HG02943 (cell line): ENCODE measurements around the gene SLC45A3.
"Not testable (repeated sequence)": the region's sequence is repeated elsewhere in the genome, so short reads cannot be mapped to it uniquely, and the experiment has no call there.

Source experiments
- ATAC-seq: cut with Tn5 transposase; IDR thresholded peaks from one replicate; pipeline ENCODE4 v1.9.1; 2021; ENCODE audit warnings: mild to moderate bottlenecking, low read depth, moderate library complexity; ENCODE audit not compliant: unreplicated experiment

Gene SLC45A3, protein sequence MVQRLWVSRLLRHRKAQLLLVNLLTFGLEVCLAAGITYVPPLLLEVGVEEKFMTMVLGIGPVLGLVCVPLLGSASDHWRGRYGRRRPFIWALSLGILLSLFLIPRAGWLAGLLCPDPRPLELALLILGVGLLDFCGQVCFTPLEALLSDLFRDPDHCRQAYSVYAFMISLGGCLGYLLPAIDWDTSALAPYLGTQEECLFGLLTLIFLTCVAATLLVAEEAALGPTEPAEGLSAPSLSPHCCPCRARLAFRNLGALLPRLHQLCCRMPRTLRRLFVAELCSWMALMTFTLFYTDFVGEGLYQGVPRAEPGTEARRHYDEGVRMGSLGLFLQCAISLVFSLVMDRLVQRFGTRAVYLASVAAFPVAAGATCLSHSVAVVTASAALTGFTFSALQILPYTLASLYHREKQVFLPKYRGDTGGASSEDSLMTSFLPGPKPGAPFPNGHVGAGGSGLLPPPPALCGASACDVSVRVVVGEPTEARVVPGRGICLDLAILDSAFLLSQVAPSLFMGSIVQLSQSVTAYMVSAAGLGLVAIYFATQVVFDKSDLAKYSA

DNA sequence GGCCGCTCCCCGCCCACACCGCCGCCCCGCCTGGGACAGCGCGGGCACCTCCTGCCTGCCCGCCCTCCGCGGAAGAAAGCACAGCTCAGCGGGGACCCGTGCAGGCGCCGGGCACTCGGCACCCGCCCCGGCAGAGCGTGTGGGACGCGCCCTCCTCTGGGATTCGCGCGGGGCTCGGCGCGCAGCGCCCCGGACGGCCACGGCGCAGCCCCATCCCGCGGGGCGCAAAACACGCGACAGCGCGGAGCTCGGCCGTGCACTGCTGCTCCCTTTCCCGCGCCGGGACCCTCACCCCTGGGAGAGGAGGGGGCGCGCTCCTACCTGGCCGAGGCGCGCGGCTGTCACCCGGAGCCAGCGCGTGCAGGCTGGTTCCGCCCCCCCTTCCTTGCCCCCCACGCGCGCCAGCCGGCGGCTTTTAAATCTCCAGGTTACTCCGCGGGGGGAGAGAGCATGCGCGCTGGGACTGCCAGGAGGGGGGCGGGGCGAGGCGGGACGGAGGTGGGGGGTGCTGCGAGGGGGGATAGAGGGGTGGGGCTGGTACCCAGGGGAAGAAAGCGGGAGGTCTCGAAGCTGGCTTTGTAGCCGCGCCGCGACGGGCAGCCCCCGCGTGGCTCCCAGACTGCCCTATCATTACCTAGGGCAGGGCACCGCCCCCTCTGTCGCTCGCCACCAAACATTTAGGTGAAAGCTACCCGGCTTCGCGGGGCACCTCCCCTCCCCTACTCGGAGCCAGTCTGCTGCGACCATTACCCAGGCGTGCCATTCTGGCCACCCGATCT is at the start of gene SLC45A3:
Gene SLC45A3 (minus strand): TSS at position 437 of the 779 bp plus-strand sequence. CDS start 15,853 bp downstream, outside the sequence.
- no peak for ATAC-seq

GRCh38 chr1:205726619-205727125 is 46.4 kb upstream of the SLC45A3 start:
- no peak for ATAC-seq

- ATAC-seq = no peak
Observed at GRCh38 chr1:205725514-205725913, 45.2 kb upstream of the SLC45A3 start.

DNA sequence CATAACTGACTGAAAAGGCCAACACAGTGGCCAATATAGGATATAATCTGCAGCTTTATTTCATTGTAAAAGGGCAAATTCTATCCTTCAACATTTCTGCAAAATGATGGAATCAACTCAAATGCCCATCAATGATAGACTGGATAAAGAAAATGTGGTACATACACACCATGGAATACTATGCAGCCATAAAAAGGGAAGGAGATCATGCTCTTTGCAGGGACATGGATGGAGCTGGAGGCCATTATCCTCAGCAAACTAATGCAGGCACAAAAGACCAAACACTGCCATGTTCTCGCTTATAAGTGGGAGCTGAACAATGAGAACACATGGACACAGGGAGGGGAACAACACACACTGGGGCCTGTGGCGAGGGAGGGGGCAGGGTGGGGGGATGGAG is 40.4 kb upstream of the SLC45A3 start:
- ATAC-seq = not testable (repeated sequence)

DNA sequence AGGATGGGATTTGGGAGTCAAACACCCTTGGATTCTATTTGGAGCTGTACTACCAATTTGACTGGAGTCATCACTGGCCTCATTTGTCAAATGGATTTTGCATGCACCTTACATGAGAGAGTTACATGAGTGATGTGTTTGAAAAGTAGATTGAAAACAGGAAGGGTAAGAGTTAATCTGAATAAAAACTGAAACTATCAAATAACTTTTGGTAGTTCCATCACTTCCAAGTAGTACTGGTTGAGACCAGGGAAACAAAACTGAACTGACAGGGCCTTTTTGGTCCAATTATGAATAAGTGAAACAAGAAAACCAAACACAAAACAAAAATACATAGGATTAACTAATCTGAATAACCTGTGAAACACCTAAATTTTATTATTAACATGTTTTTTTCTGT is 39.5 kb upstream of the SLC45A3 start:
- ATAC-seq = no peak

DNA sequence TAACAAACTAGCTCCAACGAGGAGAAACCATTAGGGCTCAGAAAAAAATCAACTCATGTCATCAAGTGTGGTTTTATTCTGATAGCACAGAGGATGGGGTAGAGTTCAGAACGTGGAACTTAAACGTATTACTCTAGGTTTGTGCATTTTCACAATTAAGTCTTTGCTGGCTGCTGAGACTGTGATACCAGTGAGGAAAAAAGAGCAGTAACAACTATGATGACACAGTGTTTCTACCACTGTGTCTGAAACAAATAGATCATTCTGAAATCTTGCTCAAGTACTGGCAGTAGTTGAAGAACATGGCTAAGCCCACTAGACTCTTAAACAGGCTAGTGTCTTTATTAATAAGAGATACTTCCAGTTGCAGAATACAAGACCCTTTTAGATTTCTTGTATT is 38.7 kb upstream of the SLC45A3 start:
- ATAC-seq = no peak

DNA sequence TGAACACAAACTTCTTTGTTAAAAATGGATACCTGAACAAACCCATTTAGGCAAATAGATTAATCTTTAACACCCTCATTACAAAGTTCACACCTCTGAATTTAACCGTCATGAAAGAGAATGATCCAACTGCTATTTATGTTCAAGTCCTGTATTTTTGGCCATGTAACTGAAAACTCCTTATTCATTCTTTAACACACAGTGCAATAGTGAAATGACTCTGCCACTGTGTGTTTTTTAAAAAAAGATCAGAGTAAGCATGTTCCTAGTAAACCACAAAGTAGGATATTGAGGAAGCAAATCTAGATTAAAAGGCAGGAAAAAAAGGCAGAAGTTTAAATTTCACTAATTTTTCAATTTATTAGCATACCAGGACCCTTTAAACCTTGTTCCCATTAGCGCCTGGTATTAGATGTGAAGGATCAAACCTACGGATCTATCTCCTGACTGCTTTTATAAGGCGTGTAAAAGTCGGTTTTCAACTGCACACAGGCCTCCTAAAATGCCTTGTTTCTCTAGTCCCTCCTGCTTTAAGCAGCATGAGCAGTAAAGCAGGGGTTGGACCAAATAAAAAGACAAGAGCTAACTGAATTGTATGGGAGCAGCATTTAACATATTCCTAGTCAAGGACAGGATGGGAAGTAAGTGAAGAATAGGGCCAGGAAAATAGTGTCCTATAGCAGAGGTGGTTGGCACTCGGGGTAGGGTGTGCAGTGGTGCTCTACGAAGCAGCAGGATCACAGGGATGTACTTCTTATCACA is 36.2 kb upstream of the SLC45A3 start:
- no peak for ATAC-seq

GRCh38 chr1:205715628-205716027 is 35.3 kb upstream of the SLC45A3 start:
- no peak for ATAC-seq

- no peak for ATAC-seq
Observed at GRCh38 chr1:205714906-205715246, 34.6 kb upstream of the SLC45A3 start.

DNA sequence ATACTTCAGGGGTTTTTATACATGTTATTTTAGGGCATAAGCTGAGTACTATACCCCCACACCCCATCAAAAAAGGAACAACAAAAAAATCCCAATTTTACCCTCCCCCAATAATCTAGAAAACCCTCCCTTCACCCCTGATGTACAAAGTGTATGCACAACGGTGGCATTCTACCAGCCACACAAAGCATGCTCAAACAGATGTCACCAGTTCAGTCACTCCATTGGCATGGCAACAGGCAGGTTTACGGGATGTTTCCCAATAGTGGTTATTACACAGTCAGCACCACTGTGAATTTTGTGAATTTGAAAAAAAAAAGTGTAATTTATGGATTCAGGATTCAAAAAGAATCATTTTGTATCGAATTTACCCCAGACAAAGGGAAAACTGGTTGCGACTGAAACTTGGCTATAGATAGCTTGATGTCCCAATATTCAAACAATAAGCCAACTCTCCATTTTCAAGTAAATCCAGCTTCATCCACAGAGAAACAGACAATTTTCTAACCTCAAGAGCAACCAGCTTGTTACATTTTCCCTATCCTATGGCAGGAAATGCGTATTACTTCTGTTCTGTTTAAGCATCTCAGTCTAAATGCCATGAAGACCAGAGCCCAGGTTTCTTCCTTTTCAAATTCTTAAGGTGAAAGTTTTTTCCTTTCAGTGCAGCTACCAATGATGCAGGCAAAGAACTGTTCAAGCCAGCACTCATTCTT is 34.0 kb upstream of the SLC45A3 start:
- no peak for ATAC-seq

DNA sequence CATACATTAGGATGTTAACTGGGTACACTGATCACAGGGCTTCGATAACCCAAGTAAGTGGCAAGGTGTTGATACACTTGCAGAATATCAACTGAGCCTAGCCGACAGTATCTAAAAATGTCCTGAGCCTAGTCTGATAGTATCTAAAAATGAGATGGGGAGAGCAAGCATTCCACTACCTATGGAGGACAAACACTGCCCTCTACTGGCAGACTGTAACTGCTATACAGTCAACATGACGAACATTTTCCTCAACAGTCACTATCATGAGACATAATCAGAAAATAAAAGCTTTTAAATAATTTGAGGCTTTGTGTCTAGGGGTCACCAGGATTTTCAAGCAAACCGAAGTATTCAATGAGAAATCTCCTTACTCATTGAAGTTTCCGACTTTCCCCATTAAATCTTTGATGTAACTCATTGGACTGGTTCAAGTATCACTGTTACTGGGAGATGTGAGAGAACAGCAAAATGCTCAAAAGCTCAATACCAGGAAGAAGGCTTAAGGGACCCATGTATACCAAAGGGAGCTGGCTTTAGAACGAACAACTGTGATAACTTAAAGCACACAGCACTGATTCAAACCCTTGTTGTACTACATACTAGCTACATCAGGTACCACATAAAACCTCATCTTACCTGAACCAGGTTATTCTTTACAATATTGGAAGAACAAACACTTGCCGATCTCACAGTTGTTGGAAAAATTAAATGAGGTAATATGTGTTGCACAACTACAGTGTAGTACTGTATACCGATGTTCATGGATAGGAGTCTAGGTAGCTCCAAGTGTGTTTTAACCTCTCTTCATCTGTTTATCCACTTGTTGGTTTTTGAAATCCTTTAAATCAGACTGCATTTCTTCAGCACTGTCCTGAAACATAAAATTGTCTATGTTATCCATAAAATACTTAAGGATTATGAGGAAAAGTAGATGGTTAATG is 31.1 kb upstream of the SLC45A3 start:
- ATAC-seq = no peak

DNA sequence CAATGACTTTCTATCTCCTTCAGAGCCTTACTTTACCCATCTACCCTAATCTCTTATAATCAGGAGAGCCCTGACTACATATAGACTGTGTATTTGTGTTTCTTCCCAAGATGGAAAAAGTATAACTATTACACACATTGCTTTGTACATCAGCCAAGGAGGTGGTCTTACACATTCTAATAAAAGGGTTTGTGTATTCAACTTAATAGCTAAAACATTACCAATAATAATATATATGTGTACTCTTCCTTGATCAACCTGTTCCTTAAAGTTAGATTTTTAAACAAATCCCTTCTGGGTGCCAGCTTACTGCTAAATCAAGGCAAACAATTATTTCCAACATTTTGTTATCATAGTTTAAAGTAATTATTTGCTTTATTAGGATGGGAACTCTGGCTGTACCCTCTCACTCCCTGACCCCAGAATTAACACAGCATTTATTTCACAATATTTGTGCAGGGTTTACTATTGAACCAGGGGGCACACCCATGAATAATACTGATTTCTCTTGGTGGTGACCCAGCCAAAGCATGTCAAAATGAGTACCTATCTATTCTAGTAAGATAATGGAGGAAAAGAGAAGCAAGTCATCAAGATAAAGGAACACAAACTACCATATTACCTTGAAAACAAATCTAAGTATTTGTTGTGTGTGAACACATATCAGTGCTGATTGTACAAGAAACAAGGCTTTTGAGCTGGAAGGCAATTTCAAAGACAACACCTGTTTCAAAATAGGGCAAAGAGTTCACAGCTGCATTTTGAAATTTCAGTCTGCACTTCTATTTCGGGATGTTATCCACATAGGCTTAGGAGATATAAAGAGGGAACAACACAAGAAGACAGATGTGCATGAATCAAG is 30.1 kb upstream of the SLC45A3 start:
- no peak for ATAC-seq

- ATAC-seq = no peak
Observed at GRCh38 chr1:205709640-205710039, 29.3 kb upstream of the SLC45A3 start.

- ATAC-seq = no peak
Observed at GRCh38 chr1:205709059-205709398, 28.7 kb upstream of the SLC45A3 start.

GRCh38 chr1:205706601-205707502 is 26.5 kb upstream of the SLC45A3 start:
- ATAC-seq = no peak

GRCh38 chr1:205704903-205705302 is 24.6 kb upstream of the SLC45A3 start:
- no peak for ATAC-seq

DNA sequence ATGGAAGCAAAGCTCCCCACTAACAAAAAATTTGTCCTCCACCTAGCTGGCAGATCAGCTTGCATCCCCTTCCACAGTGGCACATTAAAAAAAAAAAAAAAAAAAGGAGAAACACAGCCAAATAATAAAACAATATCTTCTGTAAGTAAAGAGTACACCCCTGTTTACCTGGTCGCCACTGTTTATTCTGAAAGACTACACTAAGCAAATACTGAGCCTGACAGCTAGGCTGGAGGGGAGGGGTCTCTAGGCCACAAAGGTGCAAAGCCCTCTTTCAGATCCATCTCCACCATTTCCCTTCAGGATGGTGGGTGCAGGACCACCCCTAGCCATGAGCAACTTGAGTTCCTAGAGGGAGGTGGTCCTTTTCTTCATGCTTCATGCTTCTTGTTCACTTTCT is 22.8 kb upstream of the SLC45A3 start:
- ATAC-seq = no peak
